PFSK-1 (cell line): ENCODE results near the gene ERCC1.

Source experiments
- FOXP2 ChIP-seq: optimal IDR thresholded peaks from 2 replicates; pipeline ENCODE3; 2011; ENCODE audit warnings: borderline replicate concordance, control low read depth, inconsistent platforms; ENCODE audit not compliant: insufficient read depth; ENCODE audit errors: extremely low read length, extremely low read depth
- POLR2AphosphoS5 ChIP-seq: IDR thresholded peaks from 2 replicates; pipeline ENCODE4 v1.6.1; 2012; ENCODE audit warnings: low read depth, mild to moderate bottlenecking, control low read depth, low read length, moderate library complexity
- REST ChIP-seq, 2 experiments: IDR thresholded peaks; 2 replicates each; pipeline versions ENCODE4 v1.6.1 to v1.8.0; 2011 to 2012; ENCODE audit warnings: low read depth in 2 of 2, low read length in 2 of 2, control low read depth in 1 of 2, inconsistent platforms in 1 of 2, mild to moderate bottlenecking in 1 of 2, moderate library complexity in 1 of 2; ENCODE audit not compliant: insufficient read depth in 1 of 2
- SIN3A ChIP-seq: IDR thresholded peaks from 2 replicates; pipeline ENCODE4 v1.6.1; 2012; ENCODE audit warnings: mild to moderate bottlenecking, low read length, moderate library complexity, borderline replicate concordance; ENCODE audit not compliant: insufficient read depth
- TAF1 ChIP-seq: IDR thresholded peaks from 2 replicates; pipeline ENCODE4 v1.6.1; 2012; ENCODE audit warnings: low read length, control low read depth, borderline replicate concordance; ENCODE audit not compliant: insufficient read depth

Gene ERCC1

GRCh38 chr19:45358213-45358792 is 65.4 kb downstream of the ERCC1 start:
- TF ChIP-seq TAF1 (no peak), REST (IDR thresholded peaks at IDR 0.05; ENCODE audit: insufficient read depth in 1 of 2, low read depth in 2 of 2, low read length in 2 of 2) (no peak), FOXP2 (no peak)

GRCh38 chr19:45357445-45357783 is 66.3 kb downstream of the ERCC1 start:
- TF ChIP-seq POLR2AphosphoS5 = no peak
- TF ChIP-seq REST (IDR thresholded peaks at IDR 0.05; ENCODE audit: insufficient read depth in 1 of 2, low read depth in 2 of 2, low read length in 2 of 2) = no peak
- TF ChIP-seq TAF1 = no peak
- no peak for TF ChIP-seq FOXP2
- no peak for TF ChIP-seq SIN3A
